Upper lobe of left lung (tissue), 6 donors: ENCODE data around the gene ZNF490. TPM values are rescaled to one million over a fixed set of nuclear protein-coding genes. Genes with fewer than 3 reads are reported as not detected.

Experiments used
- ATAC-seq, 2 donors: fragments of 200-7000 bp; cut with Tn5 transposase; one replicate each; pipeline ENCODE4 v1.9.1; 2022; ENCODE audit warnings: mild to moderate bottlenecking in 2 of 2, moderate library complexity in 2 of 2; ENCODE audit not compliant: low FRiP score in 2 of 2
- DNase-seq, 2 donors: peaks; one replicate each; pipeline ENCODE4 v3.0.0-alpha.2; 2019 to 2020
- H3K27ac ChIP-seq, 4 donors: fragments of 200-600 bp; sonication (generic); one replicate each; pipeline ENCODE4 v1.5.1; 2016 to 2019
- H3K27me3 ChIP-seq, 4 donors: fragments of 200-600 bp; sonication (generic); one replicate each; pipeline ENCODE4 v1.5.1; 2017 to 2019
- H3K36me3 ChIP-seq, 4 donors: fragments of 200-600 bp; sonication (generic); one replicate each; pipeline ENCODE4 v1.5.1; 2016 to 2019
- H3K4me1 ChIP-seq, 4 donors: fragments of 200-600 bp; sonication (generic); one replicate each; pipeline ENCODE4 v1.5.1; 2018 to 2019
- H3K4me3 ChIP-seq, 4 donors: fragments of 200-600 bp; sonication (generic); one replicate each; pipeline ENCODE4 v1.5.1; 2017 to 2019; ENCODE audit warnings: mild to moderate bottlenecking in 2 of 4, moderate library complexity in 1 of 4
- H3K9me3 ChIP-seq, 4 donors: fragments of 200-600 bp; sonication (generic); one replicate each; pipeline ENCODE4 v1.5.1; 2018 to 2019
- EP300 ChIP-seq, 4 donors: sonication (generic); formaldehyde crosslinking; IDR thresholded peaks; one replicate each; pipeline ENCODE4 v1.5.1; 2017; ENCODE audit warnings: antibody characterized with exemption in 4 of 4, control low read depth in 2 of 4
- POLR2A ChIP-seq, 4 donors: fragments of 450-650 bp; IDR thresholded peaks; one replicate each; pipeline ENCODE4 v1.5.1; 2016 to 2017; ENCODE audit warnings: antibody characterized with exemption in 4 of 4, mild to moderate bottlenecking in 2 of 4
- POLR2AphosphoS5 ChIP-seq, 2 donors: sonication (generic); formaldehyde crosslinking; IDR thresholded peaks; one replicate each; pipeline ENCODE4 v1.5.1; 2017; ENCODE audit warnings: antibody characterized with exemption in 2 of 2
- WGBS, 2 donors: methylation state at CpG; one replicate each; pipeline ENCODE4 v1.1.5; 2017 to 2018; 5-methylcytosine and 5-hydroxymethylcytosine counted together
- total RNA-seq, 6 donors: library from RNA; depleted of rRNA in 4 of 6; stranded (reverse); fragments of >200 nt in 4 of 6; gene quantifications; one replicate each; pipeline versions ENCODE4 v1.1.0 to v1.2.1, GENCODE V29; 2016 to 2021
- TF ChIP-seq, protein P1 (sequence below), 6 experiments: fragments of 450-650 bp in 4 of 6; fragments of 200-600 bp in 2 of 6; sonication (generic) in 2 of 6; IDR thresholded peaks; one replicate each; pipeline ENCODE4 v1.5.1; 2016 to 2019; ENCODE audit warnings: antibody characterized with exemption in 6 of 6
- donor health status: DM: no; HTN: no; CAD: no; lungs with moderate emphysema.
- donor health status: DM: no; HTN: yes; CAD: no; lungs with severe emphysema.

ZNF490 gene
- total RNA-seq, 6 donors from 2014 or later, result 4.3 to 11.6 (median 9.0) TPM

DNA sequence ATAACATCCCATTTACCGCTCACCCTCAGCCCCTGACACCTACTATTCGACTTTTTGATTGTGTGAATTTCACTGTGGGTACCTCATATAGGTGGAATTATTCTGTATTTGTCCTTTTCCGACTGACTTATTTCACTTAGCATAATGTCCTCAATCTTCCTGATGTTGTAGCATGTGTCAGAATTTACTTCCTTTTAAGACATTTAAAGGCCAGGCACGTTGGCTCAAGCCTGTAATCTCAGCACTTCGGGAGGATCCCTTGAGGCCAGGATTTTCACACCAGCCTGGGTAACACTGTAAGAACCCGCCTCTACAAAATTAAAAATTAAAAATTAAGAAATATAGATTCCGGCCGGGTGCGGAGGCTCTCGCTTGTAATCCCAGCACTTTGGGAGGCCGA is 13.0 kb downstream of the ZNF490 start:
- TF ChIP-seq EP300 (IDR thresholded peaks at IDR 0.05) (no peak), POLR2AphosphoS5 (IDR thresholded peaks at IDR 0.05) (no peak)

DNA sequence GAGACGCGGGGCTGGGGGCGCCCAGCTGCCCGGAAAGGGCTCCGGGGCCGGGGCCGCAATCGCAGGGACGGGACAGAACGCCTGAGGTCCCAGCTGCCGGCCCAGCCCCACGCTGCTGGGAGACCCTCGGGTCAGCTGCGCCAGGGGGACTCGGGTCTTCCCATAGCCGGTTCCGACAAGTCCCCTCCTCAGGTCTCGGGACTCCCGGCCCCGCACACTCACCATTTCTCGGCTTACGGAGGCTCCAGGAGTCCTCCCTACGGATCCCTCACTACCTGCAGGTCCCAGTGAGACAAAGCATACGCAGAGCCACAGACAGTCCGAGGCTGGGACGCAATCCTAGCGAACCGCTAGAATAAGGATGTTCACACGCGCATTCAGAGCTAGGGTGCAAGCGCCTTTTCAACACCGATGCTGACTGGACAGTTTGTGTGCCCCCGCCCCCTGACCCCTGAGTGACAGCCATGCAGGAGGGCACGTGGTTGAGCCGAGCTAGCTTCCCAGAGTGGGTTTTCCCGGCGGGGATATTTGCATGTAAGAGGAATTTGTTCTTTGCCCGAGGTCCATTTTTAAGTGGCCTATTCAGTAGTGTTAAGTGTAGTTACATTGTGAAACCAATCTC is 13.6 kb downstream of the ZNF490 start:
- peak; percentile 41 to 73 for ATAC-seq
- H3K4me3 ChIP-seq, result peak overlapping the region in 3 of 4 donors; percentile 26 to 39 (median 38)
- 75 to 88% methylated on average over 7 to 30 of the region's 38 CpGs for WGBS, 2 donors

More for the DNA sequence above, 13.0 kb downstream of the ZNF490 start:
- Histone ChIP-seq H3K4me3 (peak overlapping the region in 1 of 4 donors; percentile 39), H3K9me3 (no peaks in the 10 kb centered on the region), H3K4me1 (no peaks in the 10 kb centered on the region), H3K27me3 (no peaks in the 10 kb centered on the region), H3K36me3 (peaks cover 0 to 23% (median 17%) of the 10 kb centered on the region in 4 donors), H3K27ac (peak overlapping the region; percentile 17 to 44 (median 43))
- peak in 1 of 2 donors; percentile 33 for DNase-seq
- no peak for ATAC-seq
- WGBS, 2 donors, result 64 to 74% methylated on average over 11 of the region's 11 CpGs

DNA sequence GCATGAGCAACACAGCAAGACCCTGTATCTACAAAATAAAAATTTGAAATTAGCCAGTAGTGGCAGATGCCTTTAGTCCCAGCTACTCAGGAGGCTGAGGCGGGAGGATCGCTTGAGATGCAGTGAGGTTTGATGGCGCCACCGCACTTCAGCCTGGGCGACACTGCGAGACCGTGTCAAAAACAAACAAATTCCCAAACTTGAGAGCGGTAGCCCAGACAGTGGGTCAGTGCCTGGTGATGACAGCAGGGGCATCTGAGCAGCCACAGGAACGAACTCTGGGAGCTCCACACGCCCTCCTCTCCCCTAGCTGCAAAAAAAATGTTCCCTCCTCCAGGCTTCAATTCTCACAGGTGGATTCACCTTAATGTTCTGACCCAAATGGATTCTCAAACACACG is 14.1 kb downstream of the ZNF490 start:
- Histone ChIP-seq H3K27ac (peak overlapping the region in 1 of 4 donors; percentile 49), H3K27me3 (no peaks in the 10 kb centered on the region), H3K4me3 (peak overlapping the region in 2 of 4 donors; percentile 26 to 39), H3K36me3 (peaks cover 0 to 23% (median 14%) of the 10 kb centered on the region in 4 donors), H3K9me3 (no peaks in the 10 kb centered on the region), H3K4me1 (no peaks in the 10 kb centered on the region)
- ATAC-seq, result no peak
- 91 to 95% methylated on average over 11 of the region's 11 CpGs for WGBS, 2 donors
- TF ChIP-seq EP300 (IDR thresholded peaks at IDR 0.05) (no peak), POLR2AphosphoS5 (IDR thresholded peaks at IDR 0.05) (no peak), POLR2A (IDR thresholded peaks at IDR 0.05) (no peak)
- TF ChIP-seq, protein P1, sequence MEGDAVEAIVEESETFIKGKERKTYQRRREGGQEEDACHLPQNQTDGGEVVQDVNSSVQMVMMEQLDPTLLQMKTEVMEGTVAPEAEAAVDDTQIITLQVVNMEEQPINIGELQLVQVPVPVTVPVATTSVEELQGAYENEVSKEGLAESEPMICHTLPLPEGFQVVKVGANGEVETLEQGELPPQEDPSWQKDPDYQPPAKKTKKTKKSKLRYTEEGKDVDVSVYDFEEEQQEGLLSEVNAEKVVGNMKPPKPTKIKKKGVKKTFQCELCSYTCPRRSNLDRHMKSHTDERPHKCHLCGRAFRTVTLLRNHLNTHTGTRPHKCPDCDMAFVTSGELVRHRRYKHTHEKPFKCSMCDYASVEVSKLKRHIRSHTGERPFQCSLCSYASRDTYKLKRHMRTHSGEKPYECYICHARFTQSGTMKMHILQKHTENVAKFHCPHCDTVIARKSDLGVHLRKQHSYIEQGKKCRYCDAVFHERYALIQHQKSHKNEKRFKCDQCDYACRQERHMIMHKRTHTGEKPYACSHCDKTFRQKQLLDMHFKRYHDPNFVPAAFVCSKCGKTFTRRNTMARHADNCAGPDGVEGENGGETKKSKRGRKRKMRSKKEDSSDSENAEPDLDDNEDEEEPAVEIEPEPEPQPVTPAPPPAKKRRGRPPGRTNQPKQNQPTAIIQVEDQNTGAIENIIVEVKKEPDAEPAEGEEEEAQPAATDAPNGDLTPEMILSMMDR (IDR thresholded peaks at IDR 0.05), result no peak
- DNase-seq, result no peak

More for the DNA sequence above, 13.6 kb downstream of the ZNF490 start:
- H3K27ac ChIP-seq, result peak overlapping the region in 1 of 4 donors; percentile 49
- H3K4me1 ChIP-seq, result no peaks in the 10 kb centered on the region
- TF ChIP-seq POLR2AphosphoS5 (IDR thresholded peaks at IDR 0.05), result no peak
- TF ChIP-seq POLR2A (IDR thresholded peaks at IDR 0.05), result no peak
- TF ChIP-seq, protein P1 (IDR thresholded peaks at IDR 0.05), result no peak
- TF ChIP-seq EP300 (IDR thresholded peaks at IDR 0.05), result no peak
- DNase-seq, result peak; percentile 80 to 81
- H3K9me3 ChIP-seq, result no peaks in the 10 kb centered on the region
- no peaks in the 10 kb centered on the region for H3K27me3 ChIP-seq
- H3K36me3 ChIP-seq, result peaks cover 0 to 23% (median 14%) of the 10 kb centered on the region in 4 donors

DNA sequence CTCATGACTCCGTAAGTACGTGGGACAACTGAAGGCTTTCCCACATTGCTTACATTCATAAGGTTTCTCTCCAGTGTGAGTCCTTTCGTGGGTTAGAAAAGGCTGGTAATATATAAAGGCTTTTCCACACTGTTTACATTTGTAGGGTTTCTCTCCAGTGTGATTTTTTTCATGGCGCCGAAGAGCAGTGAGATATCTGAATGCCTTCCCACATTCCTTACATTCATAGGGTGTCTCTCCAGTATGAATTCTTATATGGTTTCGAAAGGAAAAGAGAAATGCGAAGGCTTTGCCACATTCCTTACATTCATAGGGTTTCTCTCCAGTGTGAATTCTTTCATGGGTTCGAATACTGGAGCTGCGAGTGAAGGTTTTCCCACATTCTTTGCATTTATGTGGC is 29.5 kb downstream of the ZNF490 start:
- no peak for TF ChIP-seq POLR2A (IDR thresholded peaks at IDR 0.05)
- TF ChIP-seq EP300 (IDR thresholded peaks at IDR 0.05), result no peak
- TF ChIP-seq, protein P1 (IDR thresholded peaks at IDR 0.05), result no peak
- TF ChIP-seq POLR2AphosphoS5 (IDR thresholded peaks at IDR 0.05), result no peak
- H3K4me3 ChIP-seq, result no peak overlapping the region
- no peak overlapping the region for H3K27ac ChIP-seq
- no peaks in the 10 kb centered on the region for H3K27me3 ChIP-seq
- H3K36me3 ChIP-seq, result peaks cover 14 to 55% (median 41%) of the 10 kb centered on the region in 4 donors
- DNase-seq, result no peak
- H3K9me3 ChIP-seq, result peaks cover 7 to 23% (median 19%) of the 10 kb centered on the region in 4 donors
- WGBS, 2 donors, result 93 to 95% methylated on average over 9 of the region's 9 CpGs
- H3K4me1 ChIP-seq, result no peaks in the 10 kb centered on the region
- no peak for ATAC-seq

DNA sequence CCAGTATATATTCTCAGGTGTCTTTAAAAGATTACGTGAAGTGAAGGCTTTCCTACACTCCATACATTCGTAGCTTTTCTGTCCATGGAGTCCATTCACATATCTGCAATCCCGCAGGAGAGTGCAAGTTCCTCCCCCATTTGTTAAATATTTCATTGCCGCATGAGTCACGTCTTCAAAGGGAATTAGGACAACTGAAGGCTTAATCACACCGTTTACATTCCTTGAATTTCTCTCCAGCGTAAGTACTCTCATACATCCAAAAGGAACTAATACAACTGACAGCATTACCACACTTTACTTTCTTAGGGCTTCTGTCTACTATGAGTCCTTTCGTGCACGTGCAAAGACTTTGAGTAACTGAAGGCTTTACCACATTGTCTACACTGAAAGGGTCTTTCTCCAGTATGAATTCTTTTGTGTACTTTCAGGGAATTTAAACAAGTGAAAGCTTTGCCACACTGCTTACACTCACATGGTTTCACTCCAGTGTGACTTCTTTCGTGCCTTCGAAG is 30.4 kb downstream of the ZNF490 start:
- 80 to 81% methylated on average over 11 of the region's 11 CpGs for WGBS, 2 donors

More for the DNA sequence above, 30.4 kb downstream of the ZNF490 start:
- DNase-seq (no peak), ATAC-seq (no peak)
- peaks cover 7 to 23% (median 19%) of the 10 kb centered on the region in 4 donors for H3K9me3 ChIP-seq
- H3K27ac ChIP-seq, result no peak overlapping the region
- H3K4me3 ChIP-seq, result no peak overlapping the region
- H3K27me3 ChIP-seq, result no peaks in the 10 kb centered on the region
- H3K36me3 ChIP-seq, result peaks cover 14 to 55% (median 41%) of the 10 kb centered on the region in 4 donors
- TF ChIP-seq EP300 (IDR thresholded peaks at IDR 0.05) (no peak), POLR2AphosphoS5 (IDR thresholded peaks at IDR 0.05) (no peak), POLR2A (IDR thresholded peaks at IDR 0.05) (no peak)
- TF ChIP-seq, protein P1 (IDR thresholded peaks at IDR 0.05), result no peak
- no peaks in the 10 kb centered on the region for H3K4me1 ChIP-seq
